ENCODE data around the gene MTG2.

The MTG2 gene

GRCh38 chr20:62222972-62223371, 40.1 kb downstream of the MTG2 start:
- no peak for DNase-seq

- DNase-seq: no peak
Observed at GRCh38 chr20:62223571-62223970, 40.7 kb downstream of the MTG2 start.

GRCh38 chr20:62224113-62224855, 41.5 kb downstream of the MTG2 start:
- no peak for DNase-seq

- DNase-seq: no peak
Observed at GRCh38 chr20:62225026-62225425, 42.2 kb downstream of the MTG2 start.

- no peak for DNase-seq
Observed at GRCh38 chr20:62225820-62226635, 43.2 kb downstream of the MTG2 start.

GRCh38 chr20:62226707-62227590, 44.1 kb downstream of the MTG2 start:
- no peak for DNase-seq

GRCh38 chr20:62227591-62227976, 44.8 kb downstream of the MTG2 start:
- DNase-seq: no peak

GRCh38 chr20:62227977-62228958, 45.4 kb downstream of the MTG2 start:
- DNase-seq: no peak

- DNase-seq: no peak
Observed at GRCh38 chr20:62228982-62229545, 46.2 kb downstream of the MTG2 start.

- DNase-seq: no peak
Observed at GRCh38 chr20:62229667-62230066, 46.8 kb downstream of the MTG2 start.

- DNase-seq: no peak
Observed at GRCh38 chr20:62230276-62230675, 47.4 kb downstream of the MTG2 start.

- DNase-seq: no peak
Observed at GRCh38 chr20:62230696-62231095, 47.9 kb downstream of the MTG2 start.

- DNase-seq: no peak
Observed at GRCh38 chr20:62231292-62231691, 48.5 kb downstream of the MTG2 start.

GRCh38 chr20:62232194-62232593, 49.4 kb downstream of the MTG2 start:
- DNase-seq: no peak

- no peak for DNase-seq
Observed at GRCh38 chr20:62232770-62233645, 50.2 kb downstream of the MTG2 start.

- DNase-seq: peak; percentile 46
Observed at GRCh38 chr20:62233684-62234083, 50.9 kb downstream of the MTG2 start.

- peak; percentile 58 for DNase-seq
Observed at GRCh38 chr20:62234339-62234738, 51.5 kb downstream of the MTG2 start.

GRCh38 chr20:62235001-62235776, 52.4 kb downstream of the MTG2 start:
- DNase-seq: peak; percentile 91

GRCh38 chr20:62235777-62236157, 52.9 kb downstream of the MTG2 start:
- DNase-seq: no peak

GRCh38 chr20:62236200-62236599, 53.4 kb downstream of the MTG2 start:
- no peak for DNase-seq
